Small intestine (tissue), 7 donors: ENCODE data around the gene BLTP3A. TPM values are rescaled to one million over a fixed set of nuclear protein-coding genes. Genes with fewer than 3 reads are reported as not detected.
"Not testable (repeated sequence)": the region's sequence is repeated elsewhere in the genome, so short reads cannot be mapped to it uniquely, and the experiment has no call there.

ENCODE experiments used
- DNase-seq, 2 donors: peaks; one replicate each; pipeline versions ENCODE4 v3.0.0 to v3.0.0-alpha.2; 2013
- FAIRE-seq: peaks from 2 replicates; lab custom pipeline; 2012; peaks lifted over from hg19 to GRCh38; lab: Jason Lieb, UNC
- H3K27ac ChIP-seq, 3 donors: one replicate each; pipeline ENCODE4 v1.5.1; 2013; ENCODE audit warnings: low read length in 2 of 3, mild to moderate bottlenecking in 2 of 3, control low read depth in 1 of 3, inconsistent platforms in 1 of 3, low read depth in 1 of 3, moderate library complexity in 1 of 3
- H3K27me3 ChIP-seq, 3 donors: one replicate each; pipeline ENCODE4 v1.6.1; 2013; ENCODE audit warnings: low read length in 3 of 3, inconsistent platforms in 1 of 3; ENCODE audit not compliant: control insufficient read depth in 3 of 3, insufficient read depth in 3 of 3
- H3K36me3 ChIP-seq, 3 donors: one replicate each; pipeline ENCODE4 v1.6.1; 2013; ENCODE audit warnings: low read length in 3 of 3, inconsistent platforms in 1 of 3, low read depth in 1 of 3, mild to moderate bottlenecking in 1 of 3, moderate library complexity in 1 of 3; ENCODE audit not compliant: control insufficient read depth in 3 of 3, insufficient read depth in 2 of 3
- H3K4me1 ChIP-seq, 3 donors: one replicate each; pipeline ENCODE4 v1.6.1; 2013; ENCODE audit warnings: low read length in 2 of 3, inconsistent platforms in 1 of 3, low read depth in 1 of 3, mild to moderate bottlenecking in 1 of 3, moderate library complexity in 1 of 3; ENCODE audit not compliant: control insufficient read depth in 3 of 3, insufficient read depth in 2 of 3
- H3K4me3 ChIP-seq, 3 donors: one replicate each; pipeline ENCODE4 v1.5.1; 2013; ENCODE audit warnings: low read length in 3 of 3, control low read depth in 1 of 3, inconsistent platforms in 1 of 3, low read depth in 1 of 3, mild to moderate bottlenecking in 1 of 3, moderate library complexity in 1 of 3
- H3K9me3 ChIP-seq, 2 donors: one replicate each; pipeline ENCODE4 v1.6.1; 2013; ENCODE audit warnings: low read depth in 1 of 2, low read length in 1 of 2; ENCODE audit not compliant: control insufficient read depth in 2 of 2, insufficient read depth in 1 of 2
- WGBS, 3 donors: extraction: QIAGEN DNeasy Blood & Tissue Kit; methylation state at CpG; one replicate each; pipeline ENCODE4 v1.1.7; 2013; 5-methylcytosine and 5-hydroxymethylcytosine counted together
- polyA plus RNA-seq, 4 donors: library from polyadenylated mRNA; stranded (reverse) in 3 of 4; unstranded in 1 of 4; fragments of 200-250 nt in 3 of 4; fragments of 120-200 nt in 1 of 4; gene quantifications; one replicate each; pipeline versions ENCODE4 v1.2.1 to v1.2.3, GENCODE V29; 2013
- donor health status: healthy with polysubstance abuse.
- donor health status: control.
- donor health status: control.
- donor health status: Bipolar disorder and iron deficiency.
- donor health status: healthy.

The BLTP3A gene
- polyA plus RNA-seq, 4 donors, result 1.3 to 7.9 (median 3.2) TPM

DNA sequence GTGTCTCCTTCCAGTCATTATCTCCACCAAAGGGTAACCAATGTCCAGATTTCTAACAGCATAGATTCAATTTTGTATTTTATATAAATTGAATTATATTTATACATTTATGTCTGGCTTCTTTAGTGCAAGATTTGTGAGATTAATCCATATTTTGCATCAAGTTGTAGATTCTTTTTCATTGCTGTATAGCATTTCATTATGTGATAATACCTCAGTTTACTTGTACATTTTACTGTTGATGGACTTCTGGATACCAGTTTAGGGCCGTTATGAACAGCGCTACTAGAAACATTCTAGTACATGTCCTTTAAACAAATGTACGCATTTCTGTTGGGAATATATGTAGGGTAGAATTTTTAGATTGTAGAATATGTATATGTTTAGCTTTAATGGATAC lies 6.2 kb downstream of the BLTP3A start:
- peaks cover 0 to 11% (median 0%) of the 10 kb centered on the region in 3 donors for H3K36me3 ChIP-seq
- H3K9me3 ChIP-seq, result no peaks in the 10 kb centered on the region
- WGBS, 3 donors, result 94 to 97% (median 95%) methylated on average over 3 of the region's 3 CpGs
- H3K4me3 ChIP-seq, result no peak overlapping the region
- peaks cover 0 to 9% (median 0%) of the 10 kb centered on the region in 3 donors for H3K4me1 ChIP-seq
- H3K27me3 ChIP-seq, result no peaks in the 10 kb centered on the region
- H3K27ac ChIP-seq, result no peak overlapping the region
- DNase-seq (no peak), FAIRE-seq (no peak)

DNA sequence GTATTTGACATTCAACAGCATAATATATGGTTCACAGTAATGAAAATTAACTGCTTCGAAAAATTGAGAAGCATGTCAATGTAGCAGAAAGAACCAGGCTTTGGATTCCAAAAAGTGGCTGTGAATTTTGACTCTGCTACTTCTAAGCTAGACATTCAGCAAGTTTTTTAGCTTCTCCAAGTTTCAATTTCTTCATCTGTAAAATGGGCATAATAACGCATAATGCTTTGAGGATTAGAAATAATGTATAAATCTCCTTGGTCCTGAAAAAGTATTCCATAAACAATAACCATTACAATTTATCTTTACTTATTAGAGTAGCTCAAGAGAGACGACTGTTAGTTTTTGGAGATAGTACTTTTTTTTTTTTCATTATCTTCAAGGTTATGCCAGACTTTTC lies 7.7 kb downstream of the BLTP3A start:
- H3K4me3 ChIP-seq, result no peak overlapping the region
- peaks cover 0 to 5% (median 0%) of the 10 kb centered on the region in 3 donors for H3K4me1 ChIP-seq
- peaks cover 0 to 11% (median 0%) of the 10 kb centered on the region in 3 donors for H3K36me3 ChIP-seq
- no peak overlapping the region for H3K27ac ChIP-seq
- FAIRE-seq, result no peak
- WGBS, 3 donors, result 79 to 90% (median 89%) methylated on average over 3 of the region's 3 CpGs
- H3K9me3 ChIP-seq, result no peaks in the 10 kb centered on the region
- DNase-seq, result no peak
- no peaks in the 10 kb centered on the region for H3K27me3 ChIP-seq

DNA sequence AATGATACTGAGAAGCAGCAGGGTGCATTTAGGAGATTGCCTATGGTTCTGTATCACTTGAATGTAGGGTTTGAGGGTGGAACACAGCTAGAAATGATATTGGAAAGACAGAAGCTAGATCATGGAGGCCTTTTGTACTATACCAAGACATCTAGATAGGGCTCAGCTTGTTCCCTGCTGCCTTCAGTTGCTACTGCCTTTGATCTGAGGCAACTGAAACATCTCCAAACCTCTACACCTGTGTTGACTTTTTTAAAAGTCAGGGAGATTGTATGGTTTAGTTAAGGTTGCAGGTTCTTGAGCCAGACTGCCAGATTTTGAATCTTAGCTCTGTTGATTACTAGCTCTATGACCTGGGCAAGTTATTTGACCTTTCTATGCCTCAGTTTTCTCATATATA lies 12.7 kb downstream of the BLTP3A start:
- H3K9me3 ChIP-seq, result no peaks in the 10 kb centered on the region
- H3K27me3 ChIP-seq, result no peaks in the 10 kb centered on the region
- FAIRE-seq (no peak), DNase-seq (no peak)
- no peak overlapping the region for H3K27ac ChIP-seq
- H3K36me3 ChIP-seq, result peaks cover 0 to 3% (median 0%) of the 10 kb centered on the region in 3 donors
- H3K4me3 ChIP-seq, result no peak overlapping the region
- H3K4me1 ChIP-seq, result peaks cover 0 to 5% (median 0%) of the 10 kb centered on the region in 3 donors

DNA sequence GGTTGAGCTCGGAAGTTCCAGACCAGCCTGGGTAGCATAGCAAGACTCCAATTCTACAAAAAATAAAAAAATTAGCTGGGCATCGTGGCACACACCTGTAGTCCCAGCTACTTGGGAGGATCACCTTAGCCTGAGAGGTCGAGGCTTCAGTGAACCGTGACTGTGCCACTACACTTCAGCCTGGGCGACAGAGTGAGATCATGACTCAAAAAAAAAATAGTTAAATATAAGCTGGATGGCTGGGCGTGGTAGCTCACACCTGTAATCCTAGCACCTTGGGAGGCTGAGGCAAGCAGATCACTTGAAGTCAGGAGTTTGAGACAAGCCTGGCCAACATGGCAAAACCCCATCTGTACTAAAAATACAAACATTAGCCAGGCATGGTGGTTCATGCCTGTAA lies 13.2 kb downstream of the BLTP3A start:
- not testable (repeated sequence) for FAIRE-seq, H3K4me1 ChIP-seq, H3K27ac ChIP-seq, H3K9me3 ChIP-seq, H3K27me3 ChIP-seq, H3K36me3 ChIP-seq, H3K4me3 ChIP-seq
- 58 to 81% (median 73%) methylated on average over 6 of the region's 6 CpGs for WGBS, 3 donors
- DNase-seq, result peak in 1 of 2 donors; percentile 51

DNA sequence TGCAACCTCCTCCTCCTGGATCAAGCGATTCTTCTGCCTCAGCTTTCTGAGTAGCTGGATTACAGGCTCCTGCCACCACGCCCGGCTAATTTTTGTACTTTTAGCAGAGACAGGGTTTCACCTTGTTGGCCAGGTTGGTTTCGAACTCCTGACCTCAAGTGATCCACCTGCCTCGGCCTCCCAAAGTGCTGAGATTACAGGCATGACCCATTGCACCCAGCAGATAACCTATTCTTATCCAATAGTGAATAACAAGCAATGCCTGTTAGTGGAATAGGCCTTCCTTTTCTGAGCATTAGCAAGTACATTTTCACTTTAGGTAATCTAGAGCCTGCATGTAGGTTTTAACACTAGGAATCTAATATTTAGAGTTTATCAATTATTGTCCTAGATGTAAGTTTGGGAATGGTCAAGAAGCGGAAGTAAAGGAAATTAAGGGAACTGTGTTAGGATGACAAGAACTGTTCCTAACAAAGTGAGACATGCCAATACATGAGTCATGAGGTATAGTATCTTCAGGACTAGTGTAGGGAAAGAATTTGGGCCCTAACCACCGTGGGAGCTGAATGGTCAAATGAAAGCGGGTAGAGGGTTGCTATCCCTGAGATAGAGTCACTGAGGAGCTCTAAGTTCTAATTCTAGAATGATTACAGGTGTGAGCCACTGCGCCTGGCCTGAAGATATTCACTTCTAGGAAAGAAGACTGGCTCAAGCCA lies 15.0 kb downstream of the BLTP3A start:
- H3K4me1 ChIP-seq, result no peaks in the 10 kb centered on the region
- DNase-seq, result no peak
- 86 to 93% (median 90%) methylated on average over 9 of the region's 9 CpGs for WGBS, 3 donors

DNA sequence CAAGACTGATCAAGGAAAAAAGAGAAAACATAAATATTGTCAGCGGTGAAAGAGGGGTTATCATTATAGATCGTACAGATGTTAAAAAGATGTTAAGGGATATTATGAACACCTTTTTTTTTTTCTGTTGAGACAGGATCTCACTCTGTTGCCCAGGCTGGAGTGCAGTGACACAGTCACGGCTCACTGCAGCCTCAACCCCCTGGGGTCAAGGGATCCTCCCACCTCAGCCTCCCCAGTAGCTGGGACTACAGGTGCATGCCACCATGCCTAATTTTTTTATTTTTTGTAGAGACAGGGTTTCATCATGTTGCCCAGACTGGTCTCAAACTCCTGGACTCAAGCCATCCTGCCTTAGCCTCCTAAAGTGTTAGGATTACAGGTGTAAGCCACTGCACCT lies 16.6 kb downstream of the BLTP3A start:
- H3K27me3 ChIP-seq, FAIRE-seq, DNase-seq, H3K27ac ChIP-seq, H3K4me3 ChIP-seq, H3K36me3 ChIP-seq, H3K4me1 ChIP-seq, H3K9me3 ChIP-seq: not testable (repeated sequence)
- 97 to 100% (median 100%) methylated on average over 3 of the region's 3 CpGs for WGBS, 3 donors

More for the DNA sequence above, 15.0 kb downstream of the BLTP3A start:
- H3K36me3 ChIP-seq, result peaks cover 0 to 3% (median 0%) of the 10 kb centered on the region in 3 donors
- no peaks in the 10 kb centered on the region for H3K27me3 ChIP-seq
- H3K27ac ChIP-seq, result no peak overlapping the region
- no peak for FAIRE-seq
- no peak overlapping the region for H3K4me3 ChIP-seq
- no peaks in the 10 kb centered on the region for H3K9me3 ChIP-seq

DNA sequence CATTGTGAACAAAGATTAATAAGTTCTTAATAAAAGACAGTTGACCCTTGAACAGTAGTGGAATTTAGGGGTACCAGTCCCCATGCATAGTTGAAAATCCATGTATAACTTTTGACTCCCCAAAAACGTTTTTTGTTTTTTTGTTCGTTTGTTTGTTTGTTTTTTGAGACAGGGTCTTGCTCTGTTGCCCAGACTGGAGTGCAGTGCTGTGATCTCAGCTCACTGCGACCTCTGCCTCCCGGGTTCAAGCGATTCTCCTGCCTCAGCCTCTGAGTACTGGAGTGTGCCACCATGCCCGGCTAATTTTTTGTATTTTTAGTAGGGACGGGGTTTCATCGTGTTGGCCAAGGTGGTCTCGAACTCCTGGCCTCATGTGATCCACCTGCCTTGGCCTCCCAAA lies 17.5 kb downstream of the BLTP3A start:
- H3K4me1 ChIP-seq, H3K4me3 ChIP-seq, H3K9me3 ChIP-seq, H3K36me3 ChIP-seq, FAIRE-seq, H3K27ac ChIP-seq, DNase-seq, H3K27me3 ChIP-seq: not testable (repeated sequence)
- WGBS, 3 donors, result 85 to 90% (median 89%) methylated on average over 9 of the region's 9 CpGs

DNA sequence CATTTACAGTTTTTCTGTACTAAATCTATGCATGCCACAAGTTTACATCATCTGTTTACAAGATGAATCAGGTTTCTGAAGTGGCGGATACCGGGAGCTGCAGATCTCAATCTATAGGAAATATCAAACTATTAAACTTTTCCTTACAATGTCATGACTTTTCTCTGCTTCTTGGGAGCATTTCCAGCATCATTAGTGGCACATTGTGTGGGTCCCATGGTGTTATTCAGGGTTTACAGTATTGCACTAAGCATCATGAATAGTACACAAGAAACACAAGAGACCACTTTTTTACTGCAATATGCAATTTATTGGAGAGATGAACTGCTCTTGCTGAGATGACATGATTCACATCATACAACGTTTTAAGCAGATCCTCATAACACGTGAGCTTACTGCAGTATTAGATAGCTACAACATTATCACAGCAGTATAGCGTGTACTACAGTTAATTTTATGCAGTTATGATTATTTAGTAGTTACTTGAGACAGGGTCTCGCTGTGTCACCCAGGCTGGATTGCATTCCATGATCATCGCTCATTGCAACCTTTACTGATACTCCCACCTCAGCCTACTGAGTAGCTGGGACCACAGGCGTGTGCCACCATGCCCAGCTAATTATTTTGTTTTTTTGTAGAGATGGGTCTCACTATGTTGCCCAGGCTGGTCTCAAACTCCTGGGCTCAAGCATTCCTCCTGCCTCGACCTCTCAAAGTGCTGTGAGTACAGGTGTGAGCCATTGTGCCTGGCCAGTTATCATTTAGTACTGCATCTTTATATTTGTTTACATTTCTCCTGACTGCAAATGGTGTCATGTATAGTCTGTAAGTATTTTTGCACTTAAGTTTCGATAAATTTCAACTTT lies 18.4 kb downstream of the BLTP3A start:
- no peaks in the 10 kb centered on the region for H3K27me3 ChIP-seq
- 87 to 90% (median 88%) methylated on average over 10 of the region's 10 CpGs for WGBS, 3 donors
- no peaks in the 10 kb centered on the region for H3K9me3 ChIP-seq
- H3K4me3 ChIP-seq, result no peak overlapping the region
- FAIRE-seq (no peak), DNase-seq (no peak)
- H3K27ac ChIP-seq, result no peak overlapping the region
- no peaks in the 10 kb centered on the region for H3K36me3 ChIP-seq
- H3K4me1 ChIP-seq, result no peaks in the 10 kb centered on the region
